Thyroid gland (tissue), 4 donors: ENCODE results near the gene PDZD2. TPM values are rescaled to one million over a fixed set of nuclear protein-coding genes. Genes with fewer than 3 reads are reported as not detected.
"Not testable (repeated sequence)": the region's sequence is repeated elsewhere in the genome, so short reads cannot be mapped to it uniquely, and the experiment has no call there.

ENCODE experiments used
- DNase-seq, 2 donors: peaks; one replicate each; pipeline ENCODE4 v3.0.0-alpha.2; 2019
- H3K27ac ChIP-seq, 3 donors: fragments of 200-600 bp; sonication (generic); 1 replicate in 2 of 3; 2 replicates in 1 of 3; pipeline ENCODE4 v1.5.1; 2016 to 2019; ENCODE audit warnings: mild to moderate bottlenecking in 1 of 3, moderate library complexity in 1 of 3
- H3K27me3 ChIP-seq: fragments of 200-600 bp; sonication (generic); one replicate; pipeline ENCODE4 v1.5.1; 2019
- H3K36me3 ChIP-seq, 2 donors: fragments of 200-600 bp; sonication (generic); one replicate each; pipeline ENCODE4 v1.5.1; 2016 to 2019
- H3K4me1 ChIP-seq, 2 donors: fragments of 200-600 bp; sonication (generic); one replicate each; pipeline ENCODE4 v1.5.1; 2017 to 2019
- H3K4me3 ChIP-seq, 3 donors: fragments of 200-600 bp; sonication (generic); replicated peaks in 1 of 3; 1 replicate in 2 of 3; 2 replicates in 1 of 3; pipeline ENCODE4 v1.5.1; 2016; ENCODE audit warnings: mild to moderate bottlenecking in 1 of 3
- H3K9me3 ChIP-seq: fragments of 200-600 bp; sonication (generic); one replicate; pipeline ENCODE4 v1.5.1; 2017
- CTCF ChIP-seq, 6 experiments: fragments of 200-600 bp in 3 of 6; fragments of 450-650 bp in 3 of 6; sonication (generic) in 3 of 6; IDR thresholded peaks; one replicate each; pipeline ENCODE4 v1.5.1; 2016 to 2019; ENCODE audit warnings: antibody characterized with exemption in 6 of 6, mild to moderate bottlenecking in 2 of 6, inconsistent platforms in 1 of 6, moderate library complexity in 1 of 6
- POLR2A ChIP-seq, 2 donors: fragments of 450-650 bp; IDR thresholded peaks; one replicate each; pipeline ENCODE4 v1.6.1; 2017; ENCODE audit warnings: antibody characterized with exemption in 2 of 2, mild to moderate bottlenecking in 2 of 2, moderate library complexity in 1 of 2
- WGBS, 2 donors: methylation state at CpG; one replicate each; pipeline ENCODE4 v1.1.5; 2017; 5-methylcytosine and 5-hydroxymethylcytosine counted together
- intact Hi-C: fragments of 100-400 bp; cut with DNase I; formaldehyde crosslinking; loops from one replicate; pipeline ENCODE4 v1.15.1; 2023
- total RNA-seq, 4 donors: library from RNA; depleted of rRNA; stranded (reverse); fragments of >200 nt; gene quantifications; one replicate each; pipeline ENCODE4 v1.2.3, GENCODE V29; 2016

Gene PDZD2
- total RNA-seq, 4 donors from 2014 or later, result 1.8 to 4.5 (median 3.9) TPM

DNA sequence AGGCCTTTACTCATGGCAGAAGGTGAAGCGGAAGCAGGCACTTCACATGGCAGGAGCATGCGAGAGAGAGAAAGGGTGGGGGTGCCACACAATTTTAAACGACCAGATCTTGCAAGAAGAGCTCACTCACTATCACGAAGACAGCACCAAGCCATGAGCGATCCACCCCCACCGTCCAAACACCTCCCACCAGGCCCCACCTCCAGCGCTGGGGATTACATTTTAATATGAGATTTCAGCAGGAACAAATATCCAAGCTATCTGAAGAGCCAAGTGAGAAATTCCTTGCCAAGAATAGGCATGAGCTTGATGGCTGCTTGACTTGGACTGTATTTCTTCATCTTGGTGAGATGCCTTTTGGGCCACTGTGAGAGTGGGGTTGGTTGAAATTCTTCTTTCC, 88.0 kb downstream of the PDZD2 start:
- Histone ChIP-seq H3K4me3 (no peak overlapping the region), H3K27me3 (no peaks in the 10 kb centered on the region), H3K27ac (no peak overlapping the region), H3K9me3 (no peaks in the 10 kb centered on the region), H3K36me3 (no peaks in the 10 kb centered on the region), H3K4me1 (no peaks in the 10 kb centered on the region)
- no peak for DNase-seq
- intact Hi-C loops, result no loop called here
- no peak for TF ChIP-seq CTCF (IDR thresholded peaks at IDR 0.05)
- TF ChIP-seq POLR2A (IDR thresholded peaks at IDR 0.05), result no peak
- WGBS, 2 donors, result 85 to 94% methylated on average over 7 of the region's 7 CpGs

- intact Hi-C loops, result no loop called here
- Histone ChIP-seq H3K9me3 (no peaks in the 10 kb centered on the region), H3K27ac (no peak overlapping the region), H3K36me3 (no peaks in the 10 kb centered on the region), H3K4me3 (no peak overlapping the region), H3K4me1 (no peaks in the 10 kb centered on the region), H3K27me3 (no peaks in the 10 kb centered on the region)
- 90 to 96% methylated on average over 3 of the region's 3 CpGs for WGBS, 2 donors
- DNase-seq, result no peak
- TF ChIP-seq CTCF (IDR thresholded peaks at IDR 0.05), result no peak
- TF ChIP-seq POLR2A (IDR thresholded peaks at IDR 0.05), result no peak
Measured at GRCh38 chr5:31728039-31728438, 89.1 kb downstream of the PDZD2 start.

DNA sequence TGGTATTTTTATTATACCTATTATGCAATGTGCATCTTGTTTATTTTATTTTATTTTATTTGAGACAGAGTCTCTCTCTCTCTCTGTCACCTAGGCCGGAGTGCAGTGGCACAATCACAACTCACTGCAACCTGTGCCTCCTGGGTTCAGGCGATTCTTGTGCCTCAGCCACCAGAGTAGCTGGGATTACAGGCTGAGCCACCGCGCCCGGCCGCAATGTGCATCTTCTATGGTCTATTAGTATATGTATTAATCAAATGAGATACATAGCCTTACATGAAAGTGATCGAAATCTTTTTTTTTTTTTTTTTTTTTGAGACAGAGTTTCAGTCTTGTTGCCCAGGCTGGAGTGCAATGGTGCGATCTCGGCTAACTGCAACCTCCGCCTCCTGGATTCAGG, 89.9 kb downstream of the PDZD2 start:
- H3K4me3 ChIP-seq, DNase-seq, H3K4me1 ChIP-seq, intact Hi-C loops, H3K27ac ChIP-seq, H3K27me3 ChIP-seq, H3K36me3 ChIP-seq, H3K9me3 ChIP-seq: not testable (repeated sequence)
- WGBS, 2 donors, result 96 to 97% methylated on average over 10 of the region's 10 CpGs

DNA sequence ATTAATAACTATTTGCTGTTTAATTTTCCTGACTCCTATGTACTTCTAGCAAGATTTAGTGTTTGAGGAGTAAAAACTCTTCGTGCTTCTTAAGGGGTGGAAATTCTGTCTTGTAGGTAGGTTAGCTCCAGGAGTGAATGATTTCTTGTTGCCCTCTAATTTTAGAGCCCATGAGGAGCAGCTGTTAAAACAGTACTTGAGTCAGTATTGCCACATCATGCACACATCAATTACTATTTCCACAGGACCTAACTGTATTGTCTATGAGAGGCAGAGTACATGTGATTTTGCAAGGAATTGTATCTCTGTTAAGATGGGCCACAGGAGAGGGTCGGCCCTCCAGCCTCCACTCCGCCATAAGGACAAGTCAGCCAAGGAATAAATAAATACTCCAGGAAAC, 91.2 kb downstream of the PDZD2 start:
- no peaks in the 10 kb centered on the region for H3K27me3 ChIP-seq
- no peaks in the 10 kb centered on the region for H3K36me3 ChIP-seq
- no peaks in the 10 kb centered on the region for H3K9me3 ChIP-seq
- DNase-seq, result no peak
- H3K27ac ChIP-seq, result no peak overlapping the region
- TF ChIP-seq CTCF (IDR thresholded peaks at IDR 0.05) (no peak), POLR2A (IDR thresholded peaks at IDR 0.05) (no peak)
- no peak overlapping the region for H3K4me3 ChIP-seq
- 89 to 93% methylated on average over 3 of the region's 3 CpGs for WGBS, 2 donors
- intact Hi-C loops, result no loop called here
- no peaks in the 10 kb centered on the region for H3K4me1 ChIP-seq

DNA sequence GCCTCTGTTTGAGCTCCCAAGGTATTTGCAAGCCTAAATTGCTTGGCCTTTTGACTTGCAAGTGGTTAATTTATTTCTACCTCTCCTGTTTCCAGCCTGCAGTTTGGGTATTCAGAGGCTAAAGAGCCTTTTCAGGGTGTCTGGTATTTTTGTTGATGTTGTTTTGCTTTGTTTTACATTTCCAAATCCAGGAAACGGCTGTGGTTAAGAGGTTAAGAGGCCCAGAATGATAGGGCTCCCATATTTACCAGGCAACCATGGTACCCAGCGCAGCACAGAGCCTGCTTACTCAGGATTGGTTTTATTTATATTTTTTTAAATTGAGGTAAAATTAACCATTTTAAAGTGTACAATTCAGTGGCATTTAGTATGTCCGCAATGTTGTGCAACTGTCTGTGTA, 92.1 kb downstream of the PDZD2 start:
- no peaks in the 10 kb centered on the region for H3K36me3 ChIP-seq
- 82 to 86% methylated on average over 3 of the region's 3 CpGs for WGBS, 2 donors

More for the DNA sequence above, 92.1 kb downstream of the PDZD2 start:
- Histone ChIP-seq H3K27me3 (no peaks in the 10 kb centered on the region), H3K4me3 (no peak overlapping the region), H3K27ac (no peak overlapping the region), H3K9me3 (no peaks in the 10 kb centered on the region), H3K4me1 (no peaks in the 10 kb centered on the region)
- DNase-seq, result no peak
- TF ChIP-seq POLR2A (IDR thresholded peaks at IDR 0.05) (no peak), CTCF (IDR thresholded peaks at IDR 0.05) (no peak)
- intact Hi-C loops, result no loop called here
